GM12892 (cell line): ENCODE results near the gene RBM45.

ENCODE experiments used
- DNase-seq: peaks from one replicate; pipeline ENCODE4 v3.0.0; 2011; ENCODE audit not compliant: insufficient read length
- FAIRE-seq: peaks from 2 replicates; lab custom pipeline; 2011; peaks lifted over from hg19 to GRCh38; lab: Jason Lieb, UNC
- POLR2A ChIP-seq: IDR thresholded peaks from 2 replicates; pipeline ENCODE4 v1.6.1; 2011; ENCODE audit warnings: low read depth, low read length, control low read depth
- POLR2AphosphoS5 ChIP-seq: IDR thresholded peaks from 2 replicates; pipeline ENCODE4 v1.6.1; 2011; ENCODE audit warnings: low read depth, low read length, control low read depth
- TAF1 ChIP-seq: IDR thresholded peaks from 2 replicates; pipeline ENCODE4 v1.6.1; 2011; ENCODE audit warnings: low read depth, mild to moderate bottlenecking, control low read depth, low read length, borderline replicate concordance

The RBM45 gene

DNA sequence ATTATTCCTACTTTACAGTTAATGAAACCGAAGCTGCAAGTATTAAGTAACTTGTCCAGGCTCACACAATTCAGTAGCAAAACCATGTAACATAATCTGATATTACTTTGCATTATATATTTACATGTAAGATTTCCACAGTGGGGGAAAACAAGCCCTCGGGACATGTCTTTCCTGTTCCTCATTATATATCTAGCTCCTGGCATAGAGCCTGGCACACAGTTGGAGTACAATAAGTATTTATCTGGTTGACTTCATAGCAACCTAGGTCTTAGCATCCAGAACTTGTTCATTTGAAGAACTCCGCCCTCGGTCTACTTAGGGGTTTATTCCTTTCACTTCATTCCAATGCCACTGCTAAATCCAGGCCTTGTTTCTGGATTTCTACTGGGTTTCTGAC lies 1.6 kb upstream of the RBM45 start:
- FAIRE-seq (no peak), DNase-seq (no peak)
- TF ChIP-seq POLR2AphosphoS5: no peak
- TF ChIP-seq TAF1: no peak
- no peak for TF ChIP-seq POLR2A

DNA sequence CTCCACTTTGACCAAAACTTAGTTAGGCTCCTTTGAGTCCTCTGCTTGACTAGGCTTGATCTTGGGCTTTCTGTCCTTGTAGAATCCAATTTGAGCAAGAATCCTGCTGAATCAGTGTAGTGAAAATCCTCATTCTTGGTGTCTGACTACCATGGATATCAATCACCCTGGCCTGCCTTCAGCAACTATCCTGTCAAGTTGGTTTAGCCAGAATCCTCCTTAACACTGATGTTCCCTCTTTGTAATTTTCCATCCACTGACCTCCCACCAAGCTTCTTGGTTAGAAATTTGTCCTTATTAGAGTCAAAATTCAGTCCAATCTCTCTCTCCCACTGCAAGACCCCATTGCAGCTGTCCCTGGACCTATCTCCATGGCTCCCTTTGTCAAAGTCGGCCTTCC lies 494 bp upstream of the RBM45 start:
- TF ChIP-seq POLR2AphosphoS5 (no peak), POLR2A (no peak), TAF1 (no peak)
- DNase-seq (no peak), FAIRE-seq (no peak)

DNA sequence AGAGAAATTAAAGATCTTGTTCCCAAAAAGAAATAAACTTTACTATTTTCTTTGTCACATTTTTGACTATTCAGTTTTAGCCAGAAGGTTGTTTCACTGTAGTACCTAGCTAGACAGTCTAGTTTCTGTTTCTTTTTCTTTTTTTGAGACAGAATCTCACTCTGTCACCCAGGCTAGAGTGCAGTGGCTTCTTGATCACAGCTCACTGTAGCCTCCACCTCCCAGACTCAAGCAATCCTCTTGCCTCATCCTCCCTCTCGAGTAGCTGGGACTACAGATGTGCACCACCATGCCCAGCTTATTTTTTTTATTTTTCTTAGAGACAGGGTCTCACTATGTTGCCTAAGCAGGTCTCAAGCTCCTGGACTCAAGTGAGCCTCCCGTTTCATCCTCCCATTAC lies 2.2 kb downstream of the RBM45 start:
- TF ChIP-seq POLR2A (no peak), TAF1 (no peak), POLR2AphosphoS5 (no peak)
- FAIRE-seq (peak; percentile 24), DNase-seq (no peak)

DNA sequence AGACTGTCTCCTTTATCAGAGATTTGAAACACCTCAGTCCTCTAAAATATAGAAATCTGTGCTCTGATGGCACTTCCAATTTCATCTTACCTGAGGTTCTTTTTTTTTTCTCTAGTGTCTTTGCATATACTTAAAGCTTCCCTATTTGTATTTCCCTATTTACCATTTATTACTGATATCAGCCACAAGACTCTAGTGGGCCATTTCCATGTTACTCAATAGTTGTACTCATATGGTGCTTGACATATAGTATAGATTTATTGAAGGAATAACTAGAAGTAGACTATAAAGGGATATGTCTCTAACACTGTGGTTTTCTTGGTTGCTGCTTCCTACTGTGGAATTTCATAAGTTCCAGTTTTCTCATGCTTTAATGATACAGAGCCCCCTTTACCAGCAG lies 3.0 kb downstream of the RBM45 start:
- TF ChIP-seq POLR2AphosphoS5 (no peak), TAF1 (no peak), POLR2A (no peak)
- DNase-seq: no peak
- no peak for FAIRE-seq

DNA sequence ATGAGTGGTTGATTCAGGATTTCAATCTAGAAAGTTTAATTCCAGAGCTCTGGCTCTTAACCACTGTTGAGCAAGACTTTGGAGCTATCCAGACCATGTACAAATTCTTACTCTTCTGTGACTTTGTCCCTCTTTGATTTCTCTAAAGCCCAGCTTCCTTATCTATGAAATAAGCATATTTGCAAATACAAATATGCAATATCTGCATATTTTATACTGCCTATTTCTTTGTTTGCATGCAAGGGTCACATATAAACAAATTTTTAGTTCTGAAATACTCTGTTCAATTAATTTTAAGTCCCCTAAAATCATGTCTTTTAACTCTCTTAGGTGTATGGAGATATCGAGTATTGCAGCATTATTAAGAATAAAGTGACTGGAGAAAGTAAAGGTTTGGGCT lies 5.5 kb downstream of the RBM45 start:
- TF ChIP-seq POLR2AphosphoS5 (no peak), TAF1 (no peak), POLR2A (no peak)
- no peak for FAIRE-seq
- no peak for DNase-seq

DNA sequence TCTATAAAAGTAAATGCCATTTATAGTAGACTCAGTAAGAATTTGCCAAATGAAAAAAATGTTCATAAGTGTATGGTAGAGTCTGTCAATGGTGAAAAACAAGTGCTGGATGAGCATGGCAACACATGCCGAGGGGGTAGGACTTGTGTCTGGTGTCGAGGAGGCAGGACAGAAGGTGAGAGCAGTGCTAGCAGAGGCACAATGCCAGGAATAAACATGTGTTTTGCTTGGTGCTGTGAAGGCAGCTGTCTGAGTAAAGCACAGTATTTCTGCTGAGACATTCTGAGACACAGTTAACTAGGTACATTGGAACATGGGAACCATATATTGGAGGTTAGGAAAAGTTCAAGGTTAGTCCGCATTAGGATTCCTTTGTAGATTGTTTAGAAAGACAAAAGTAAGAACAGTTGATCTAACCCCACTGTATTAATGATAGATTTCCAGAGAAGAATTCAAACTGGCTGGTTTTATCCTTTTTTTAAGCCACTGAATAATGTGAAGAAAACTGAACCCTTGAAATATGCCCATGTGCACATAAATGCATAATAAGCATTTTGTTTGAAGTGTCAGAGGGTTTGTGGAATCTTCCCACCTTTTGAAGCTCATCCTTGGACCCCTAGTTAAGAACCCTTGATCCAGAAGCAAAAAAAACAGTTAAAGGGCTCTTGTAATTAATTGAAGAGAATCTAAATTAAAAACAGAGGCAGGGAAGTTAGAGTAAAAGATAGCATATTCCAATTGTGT lies 7.1 kb downstream of the RBM45 start:
- TF ChIP-seq POLR2AphosphoS5: no peak
- no peak for TF ChIP-seq TAF1
- TF ChIP-seq POLR2A: no peak
- no peak for FAIRE-seq

DNA sequence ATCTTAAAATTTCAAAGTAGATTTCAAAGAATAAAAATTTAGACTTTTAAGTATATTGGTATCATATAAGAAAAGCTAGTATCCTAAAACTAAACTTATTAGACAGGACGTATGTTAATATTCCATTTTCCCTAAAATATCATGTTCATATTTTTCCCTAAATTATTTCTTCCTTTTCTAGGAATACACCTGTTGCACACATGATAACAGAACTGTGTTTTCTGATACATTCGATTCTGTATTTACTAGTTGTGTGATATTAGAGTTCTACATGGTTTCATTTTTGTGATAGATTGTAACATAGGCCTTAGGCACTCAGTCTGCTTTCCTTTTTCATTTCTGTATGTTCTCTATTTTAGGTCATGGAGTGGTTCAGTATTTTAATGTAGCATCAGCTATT lies 10.9 kb downstream of the RBM45 start:
- TF ChIP-seq POLR2AphosphoS5: no peak
- no peak for TF ChIP-seq TAF1
- TF ChIP-seq POLR2A: no peak
- DNase-seq (no peak), FAIRE-seq (no peak)

More for the DNA sequence above, 7.1 kb downstream of the RBM45 start:
- DNase-seq: no peak

DNA sequence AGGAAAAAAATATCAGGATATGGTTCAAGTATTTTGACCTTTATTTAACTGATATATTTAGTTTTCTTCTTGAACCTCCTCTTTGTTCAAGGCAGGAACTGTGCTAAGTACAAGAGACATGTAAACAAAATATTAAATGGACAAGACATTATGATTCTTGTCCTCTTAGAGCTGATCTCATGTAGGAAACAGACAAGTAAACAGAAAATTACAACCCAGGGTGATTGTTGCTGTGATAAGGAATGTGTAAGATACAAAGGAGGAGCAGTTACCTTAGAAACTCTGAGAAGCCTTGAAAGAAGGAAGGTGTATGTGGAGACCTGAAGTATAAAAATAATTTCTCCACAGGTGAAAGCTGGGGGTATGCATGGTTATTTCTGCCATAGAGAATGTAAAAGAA lies 12.9 kb downstream of the RBM45 start:
- DNase-seq (no peak), FAIRE-seq (no peak)
- TF ChIP-seq POLR2AphosphoS5 (no peak), POLR2A (no peak), TAF1 (no peak)

DNA sequence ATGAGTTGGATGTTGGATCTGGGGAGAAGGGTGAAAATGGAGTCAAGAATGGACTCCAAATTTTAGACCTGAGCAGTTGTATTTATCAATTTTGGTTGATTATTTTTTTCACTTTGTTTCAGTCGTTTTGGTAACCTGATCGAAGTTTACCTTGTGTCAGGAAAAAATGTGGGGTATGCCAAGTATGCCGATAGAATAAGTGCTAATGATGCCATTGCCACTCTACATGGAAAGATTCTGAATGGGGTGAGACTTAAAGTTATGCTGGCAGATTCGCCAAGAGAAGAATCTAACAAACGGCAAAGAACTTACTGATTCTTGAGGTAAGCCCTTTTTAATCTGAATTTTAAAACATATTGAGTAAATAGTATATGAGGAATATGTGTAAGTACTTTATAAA lies 13.6 kb downstream of the RBM45 start:
- DNase-seq: no peak
- FAIRE-seq: peak; percentile 61
- TF ChIP-seq TAF1 (no peak), POLR2A (no peak), POLR2AphosphoS5 (no peak)

DNA sequence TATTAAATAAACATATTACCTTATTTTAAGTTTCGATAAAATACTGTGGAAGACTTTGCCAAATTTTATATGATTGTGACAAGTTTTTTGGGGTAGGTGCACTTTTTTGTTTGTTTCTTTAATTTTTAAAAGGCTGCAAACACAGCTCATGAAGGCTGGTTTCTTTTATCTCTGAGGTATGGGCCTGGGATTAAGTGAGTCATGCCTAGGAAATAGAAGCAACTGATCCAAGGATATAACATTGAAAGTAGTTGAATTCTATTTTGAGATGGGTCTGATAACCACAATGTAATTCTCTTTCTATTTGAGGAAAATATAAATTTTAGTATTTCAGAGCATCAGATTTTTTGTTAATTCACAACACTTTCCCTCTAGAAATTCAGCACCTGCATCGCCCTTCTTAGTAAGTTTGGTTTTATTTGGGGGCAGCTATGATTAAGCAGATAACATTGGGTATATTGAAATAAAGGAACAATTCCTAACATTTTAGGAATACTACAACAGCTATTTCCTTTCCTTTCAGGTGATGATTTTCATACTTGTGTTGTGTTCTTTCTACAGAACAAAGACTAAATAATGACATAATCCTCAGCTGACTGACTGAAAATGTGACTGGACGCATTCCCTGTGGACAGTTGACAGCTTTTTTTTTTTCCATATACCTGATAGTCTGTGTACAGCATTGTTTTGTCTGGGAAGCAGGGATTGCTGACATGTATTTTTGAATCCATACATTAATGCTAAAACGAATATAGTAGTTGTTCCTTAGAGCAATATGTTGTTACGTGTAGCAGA lies 16.8 kb downstream of the RBM45 start:
- TF ChIP-seq POLR2A: no peak
- no peak for TF ChIP-seq POLR2AphosphoS5
- no peak for TF ChIP-seq TAF1
- DNase-seq (no peak), FAIRE-seq (no peak)

DNA sequence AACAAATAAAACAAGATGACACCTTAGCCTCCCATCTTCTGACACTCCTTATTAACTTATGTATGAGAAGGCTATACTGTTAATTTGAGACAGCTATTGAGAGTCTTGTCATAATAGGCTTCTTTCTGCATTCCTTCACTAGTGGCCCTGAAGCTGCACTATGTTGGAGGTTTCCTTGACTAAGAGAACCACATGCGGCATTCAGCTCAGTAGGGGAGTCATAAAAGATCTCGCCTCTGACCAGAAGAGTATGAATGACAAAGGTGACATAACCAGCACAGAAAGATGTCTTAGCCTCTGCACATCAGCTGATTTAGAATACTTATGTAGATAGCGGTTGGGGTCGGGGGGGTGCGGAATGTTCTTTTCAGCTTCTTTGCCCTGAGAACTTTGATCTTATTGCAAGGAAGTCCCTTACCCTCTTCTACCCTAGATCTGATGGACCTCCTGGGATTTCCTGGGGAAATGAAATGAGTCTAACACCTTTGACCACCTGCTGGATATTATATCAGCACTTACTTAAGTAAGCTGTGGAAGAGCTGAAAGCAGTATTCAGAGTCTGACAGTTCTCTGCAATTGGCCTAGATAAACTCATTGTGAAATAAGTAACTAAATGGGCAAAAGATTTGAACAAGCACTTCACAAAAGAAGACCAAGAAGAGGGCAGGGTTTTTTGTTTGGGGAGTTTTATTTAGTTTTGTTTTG lies 24.2 kb downstream of the RBM45 start:
- no peak for FAIRE-seq
- TF ChIP-seq POLR2A (no peak), POLR2AphosphoS5 (no peak), TAF1 (no peak)
- DNase-seq: no peak

DNA sequence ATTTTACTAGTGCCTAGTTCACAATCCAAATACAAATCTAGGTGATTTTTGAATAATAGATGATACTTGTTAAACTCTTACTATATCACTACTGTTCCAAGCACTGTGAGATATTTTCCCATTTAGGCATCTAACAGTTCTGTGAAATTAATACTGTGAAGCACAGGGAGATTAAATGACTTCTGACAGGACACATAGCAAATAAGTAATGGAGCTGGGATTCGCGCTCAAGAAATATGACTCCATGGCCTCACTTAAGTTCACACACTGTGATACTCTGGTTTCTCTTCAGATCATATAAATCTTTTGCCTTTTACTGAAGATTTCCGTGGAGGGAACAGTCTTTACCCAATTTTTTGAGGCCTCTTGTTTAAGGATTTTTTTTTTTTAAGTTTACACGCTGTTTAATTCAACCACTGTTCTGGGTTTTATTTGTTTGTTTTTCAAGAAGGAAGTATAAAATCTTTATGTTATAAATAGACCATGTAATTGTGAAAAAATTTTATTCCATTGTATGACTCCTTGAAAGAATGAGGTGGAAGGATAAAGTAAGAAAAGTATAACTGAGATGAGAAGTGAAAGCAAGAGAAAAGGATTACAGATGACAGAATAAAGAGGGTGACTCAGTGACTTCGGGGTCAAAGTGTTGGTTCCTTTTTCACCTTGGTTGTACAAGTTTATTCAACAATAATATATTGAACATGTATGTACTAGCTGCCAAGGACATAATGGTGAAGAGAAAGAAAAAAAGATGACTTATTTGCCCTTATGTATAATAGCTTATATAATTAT lies 30.2 kb downstream of the RBM45 start:
- no peak for FAIRE-seq
- DNase-seq: no peak
- TF ChIP-seq POLR2A (no peak), POLR2AphosphoS5 (no peak)
